ENCODE data around the gene GOLIM4. TPM values are rescaled to one million over a fixed set of nuclear protein-coding genes. Genes with fewer than 3 reads are reported as not detected.

GOLIM4 gene
- total RNA-seq, 3 donors from 2014 or later = 2.3 to 4.0 (median 2.4) TPM

DNA sequence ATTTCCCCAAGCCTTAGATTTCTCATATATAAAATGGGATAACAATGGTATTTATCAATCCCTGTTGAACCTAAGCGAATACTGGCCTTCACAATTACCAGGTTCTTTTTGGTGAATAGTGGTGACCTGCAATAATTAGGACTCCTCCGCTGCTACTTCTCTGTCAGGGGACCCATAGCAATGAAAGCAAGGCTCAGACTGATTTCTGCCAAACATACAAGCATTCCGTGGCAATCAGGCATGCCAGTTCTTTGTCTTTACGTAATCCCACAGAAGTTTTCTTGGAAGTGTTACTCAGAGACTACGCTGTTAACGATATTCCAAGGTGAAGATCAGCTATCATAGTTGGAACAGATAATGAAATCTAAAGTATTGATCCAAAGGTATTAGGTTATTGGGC, 105.7 kb downstream of the GOLIM4 start:
- Mint-ChIP-seq H3K4me1 (ENCODE audit: low read depth) (no peaks in the 10 kb centered on the region), H3K4me3 (no peak overlapping the region), H3K36me3 (ENCODE audit: insufficient read depth) (no peaks in the 10 kb centered on the region), H3K9me3 (no peaks in the 10 kb centered on the region), H3K27me3 (ENCODE audit: low read depth) (no peaks in the 10 kb centered on the region)
- ATAC-seq = no peak
- no peak for DNase-seq

DNA sequence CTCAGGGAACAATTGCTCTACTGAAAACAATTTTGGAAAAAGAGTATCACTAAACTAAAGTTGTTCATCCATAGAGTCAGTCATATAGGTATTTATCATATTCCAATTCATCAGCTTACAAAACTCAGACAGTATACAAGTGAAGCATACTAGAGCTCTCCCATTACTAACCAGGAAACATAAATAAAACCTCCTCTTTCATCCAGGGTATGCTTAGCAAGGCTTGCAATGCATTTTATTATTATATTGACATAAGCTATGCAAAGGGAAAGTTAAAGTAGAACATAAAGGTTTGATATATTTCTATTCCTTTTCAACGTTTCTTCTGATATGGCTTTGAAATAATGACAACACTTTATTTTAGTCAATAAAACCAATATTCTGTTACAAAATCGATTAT, 106.7 kb downstream of the GOLIM4 start:
- Mint-ChIP-seq H3K27me3 (ENCODE audit: low read depth) (no peaks in the 10 kb centered on the region), H3K4me1 (ENCODE audit: low read depth) (no peaks in the 10 kb centered on the region), H3K9me3 (no peaks in the 10 kb centered on the region), H3K4me3 (no peak overlapping the region), H3K36me3 (ENCODE audit: insufficient read depth) (no peaks in the 10 kb centered on the region)
- DNase-seq (no peak), ATAC-seq (no peak)

- H3K9me3 Mint-ChIP-seq = no peaks in the 10 kb centered on the region
- no peak for ATAC-seq
- no peak for DNase-seq
- no peaks in the 10 kb centered on the region for H3K4me1 Mint-ChIP-seq (ENCODE audit: low read depth)
- H3K4me3 Mint-ChIP-seq = no peak overlapping the region
- H3K27me3 Mint-ChIP-seq (ENCODE audit: low read depth) = no peaks in the 10 kb centered on the region
- H3K36me3 Mint-ChIP-seq (ENCODE audit: insufficient read depth) = no peaks in the 10 kb centered on the region
These were observed 112.1 kb downstream of the GOLIM4 start for GRCh38 chr3:167983583-167983982.

GRCh38 chr3:167978486-167978885, 117.2 kb downstream of the GOLIM4 start:
- Mint-ChIP-seq H3K9me3 (no peaks in the 10 kb centered on the region), H3K4me3 (no peak overlapping the region), H3K27me3 (ENCODE audit: low read depth) (no peaks in the 10 kb centered on the region), H3K4me1 (ENCODE audit: low read depth) (no peaks in the 10 kb centered on the region), H3K36me3 (ENCODE audit: insufficient read depth) (no peaks in the 10 kb centered on the region)
- no peak for DNase-seq
- ATAC-seq = no peak

- Mint-ChIP-seq H3K4me3 (no peak overlapping the region), H3K4me1 (ENCODE audit: low read depth) (no peaks in the 10 kb centered on the region), H3K9me3 (no peaks in the 10 kb centered on the region), H3K27me3 (ENCODE audit: low read depth) (no peaks in the 10 kb centered on the region), H3K36me3 (ENCODE audit: insufficient read depth) (no peaks in the 10 kb centered on the region)
- ATAC-seq (no peak), DNase-seq (no peak)
These were observed 117.7 kb downstream of the GOLIM4 start for GRCh38 chr3:167978071-167978470.

DNA sequence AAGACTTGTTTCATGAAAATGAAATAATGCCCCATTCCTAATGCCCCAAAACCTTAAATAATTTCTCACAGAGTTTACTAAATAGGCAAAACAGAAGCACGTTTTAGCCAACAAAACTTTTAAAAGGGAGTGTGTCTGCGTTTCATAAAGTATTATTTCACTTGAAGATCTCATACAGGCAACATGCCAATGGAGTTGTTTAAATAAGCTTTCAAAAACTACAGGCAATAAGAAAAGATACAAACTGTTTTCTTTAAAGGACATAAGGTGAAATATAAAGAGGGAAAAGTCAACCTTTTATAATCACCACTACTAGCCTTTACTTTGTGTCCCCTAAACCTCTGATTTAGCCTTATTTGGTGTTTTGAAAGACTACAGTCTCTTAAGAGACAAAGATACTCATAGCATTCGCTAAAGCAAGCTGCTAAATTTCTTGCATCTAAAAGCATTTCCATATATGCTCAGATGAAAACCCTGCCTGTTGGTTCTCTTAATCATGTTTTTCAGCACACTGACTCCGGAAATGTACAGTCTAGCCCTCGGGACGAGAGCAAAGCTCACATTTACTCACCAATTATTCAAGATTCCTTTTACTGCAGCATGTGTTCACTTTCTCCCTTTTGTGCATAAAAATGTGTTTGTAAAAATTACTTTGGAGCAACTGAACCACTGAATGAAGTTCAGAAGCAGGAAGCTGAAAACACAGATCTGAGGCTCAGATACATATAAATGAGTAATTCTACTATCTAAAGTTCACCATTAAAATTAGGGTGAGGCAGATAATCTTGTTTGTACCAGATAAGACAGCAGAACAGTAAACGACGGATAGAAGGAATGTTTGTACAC, 119.0 kb downstream of the GOLIM4 start:
- no peak for ATAC-seq
- H3K27me3 Mint-ChIP-seq (ENCODE audit: low read depth) = no peaks in the 10 kb centered on the region
- H3K4me1 Mint-ChIP-seq (ENCODE audit: low read depth) = no peaks in the 10 kb centered on the region
- no peak overlapping the region for H3K4me3 Mint-ChIP-seq
- no peak for DNase-seq
- no peaks in the 10 kb centered on the region for H3K36me3 Mint-ChIP-seq (ENCODE audit: insufficient read depth)
- H3K9me3 Mint-ChIP-seq = no peaks in the 10 kb centered on the region

DNA sequence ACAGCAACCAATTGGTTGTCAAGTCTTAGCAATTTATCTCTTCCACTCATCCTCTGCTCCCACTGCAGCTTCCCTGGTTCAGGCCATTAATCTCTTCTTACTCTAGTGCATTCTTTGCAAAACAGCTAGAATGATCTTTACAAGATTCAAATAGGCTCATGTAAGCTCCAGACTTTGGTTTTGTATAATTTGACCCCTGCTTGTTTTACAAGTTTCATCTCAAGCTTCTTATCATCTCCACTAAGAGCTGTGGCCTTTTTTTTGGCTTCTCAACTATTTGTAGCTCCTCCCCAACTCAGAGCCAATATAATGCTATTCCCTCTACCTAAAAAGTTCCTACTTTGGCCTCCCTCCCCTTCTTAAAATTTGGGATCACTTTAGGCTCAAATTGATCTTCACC, 121.8 kb downstream of the GOLIM4 start:
- DNase-seq (no peak), ATAC-seq (no peak)
- Mint-ChIP-seq H3K4me1 (ENCODE audit: low read depth) (no peaks in the 10 kb centered on the region), H3K9me3 (no peaks in the 10 kb centered on the region), H3K36me3 (ENCODE audit: insufficient read depth) (no peaks in the 10 kb centered on the region), H3K4me3 (no peak overlapping the region), H3K27me3 (ENCODE audit: low read depth) (no peaks in the 10 kb centered on the region)

GRCh38 chr3:167973046-167973445, 122.7 kb downstream of the GOLIM4 start:
- Mint-ChIP-seq H3K4me1 (ENCODE audit: low read depth) (no peaks in the 10 kb centered on the region), H3K27me3 (ENCODE audit: low read depth) (no peaks in the 10 kb centered on the region), H3K4me3 (no peak overlapping the region), H3K9me3 (no peaks in the 10 kb centered on the region), H3K36me3 (ENCODE audit: insufficient read depth) (no peaks in the 10 kb centered on the region)
- DNase-seq = no peak
- ATAC-seq = no peak

- Mint-ChIP-seq H3K4me3 (no peak overlapping the region), H3K4me1 (ENCODE audit: low read depth) (no peaks in the 10 kb centered on the region), H3K27me3 (ENCODE audit: low read depth) (no peaks in the 10 kb centered on the region), H3K36me3 (ENCODE audit: insufficient read depth) (no peaks in the 10 kb centered on the region), H3K9me3 (no peaks in the 10 kb centered on the region)
- DNase-seq (no peak), ATAC-seq (no peak)
These were observed 123.2 kb downstream of the GOLIM4 start for GRCh38 chr3:167972502-167972901.

GRCh38 chr3:167969548-167969947, 126.2 kb downstream of the GOLIM4 start:
- no peak overlapping the region for H3K4me3 Mint-ChIP-seq
- no peaks in the 10 kb centered on the region for H3K4me1 Mint-ChIP-seq (ENCODE audit: low read depth)
- no peaks in the 10 kb centered on the region for H3K27me3 Mint-ChIP-seq (ENCODE audit: low read depth)
- DNase-seq = no peak
- H3K9me3 Mint-ChIP-seq = no peaks in the 10 kb centered on the region
- no peak for ATAC-seq
- no peaks in the 10 kb centered on the region for H3K36me3 Mint-ChIP-seq (ENCODE audit: insufficient read depth)

GRCh38 chr3:167967257-167968036, 128.3 kb downstream of the GOLIM4 start:
- H3K36me3 Mint-ChIP-seq (ENCODE audit: insufficient read depth) = no peaks in the 10 kb centered on the region
- DNase-seq (no peak), ATAC-seq (no peak)
- no peaks in the 10 kb centered on the region for H3K27me3 Mint-ChIP-seq (ENCODE audit: low read depth)
- H3K4me1 Mint-ChIP-seq (ENCODE audit: low read depth) = no peaks in the 10 kb centered on the region
- H3K4me3 Mint-ChIP-seq = no peak overlapping the region
- H3K9me3 Mint-ChIP-seq = no peaks in the 10 kb centered on the region
